ENCODE results near the gene NDE1.

DNA sequence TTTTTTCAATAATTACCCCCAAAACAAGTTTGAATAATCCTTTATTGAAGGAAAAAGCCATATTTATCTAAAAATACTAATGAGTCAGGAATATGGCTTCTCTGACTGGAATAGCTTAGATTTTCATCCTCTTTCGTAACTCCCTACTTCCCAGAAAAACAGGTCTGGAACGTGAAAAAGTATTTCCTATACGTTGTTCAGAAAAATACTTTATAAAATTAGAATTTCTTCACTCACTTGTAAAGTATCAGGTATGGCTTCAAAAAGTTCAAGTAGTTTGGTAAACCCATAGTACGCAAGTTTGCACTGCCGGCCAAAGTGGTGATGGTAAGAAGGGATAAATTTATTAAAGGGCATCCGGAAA is 40.8 kb upstream of the NDE1 start:
- TF ChIP-seq POLR2A (IDR thresholded peaks at IDR 0.05; ENCODE audit: low read depth, low read length) (no peak), POLR2AphosphoS5 (IDR thresholded peaks at IDR 0.05; ENCODE audit: low read depth, low read length) (no peak), TAF1 (IDR thresholded peaks at IDR 0.05; ENCODE audit: borderline replicate concordance, low read depth, low read length) (no peak)

All from GM12892 (cell line).